ENCODE measurements around the gene ZNF462. TPM values are rescaled to one million over a fixed set of nuclear protein-coding genes. Genes with fewer than 3 reads are reported as not detected.

Gene ZNF462
- total RNA-seq, 2 experiments from 2014 or later, result 1.1 to 1.3 TPM

GRCh38 chr9:106920701-106921283 lies 57.8 kb downstream of the ZNF462 start:
- CTCF ChIA-PET, result no interaction called here
- intact Hi-C loops (cut with DNase I, micrococcal nuclease), result no loop called here
- H3K4me1 Mint-ChIP-seq (ENCODE audit: low read depth), result peaks cover 27% of the 10 kb centered on the region
- no peaks in the 10 kb centered on the region for H3K36me3 Mint-ChIP-seq (ENCODE audit: low read depth)
- no peak for DNase-seq
- H3K27ac ChIP-seq (ENCODE audit: low read depth in 1 of 2, low read length in 2 of 2), result no peak overlapping the region
- H3K27ac Mint-ChIP-seq, result peak overlapping the region; percentile 76
- H3K4me3 Mint-ChIP-seq, result no peak overlapping the region
- no peaks in the 10 kb centered on the region for H3K27me3 ChIP-seq (ENCODE audit: control insufficient read depth in 1 of 2, insufficient read depth in 2 of 2, low read length in 2 of 2)
- H3K36me3 ChIP-seq (ENCODE audit: insufficient read depth, low read length), result no peaks in the 10 kb centered on the region
- H3K9me3 ChIP-seq (ENCODE audit: control insufficient read depth in 1 of 2, insufficient read depth in 1 of 2, low read length in 2 of 2), result peaks cover 0 to 8% of the 10 kb centered on the region in 2 experiments
- POLR2A ChIA-PET, result no interaction called here
- H3K27me3 Mint-ChIP-seq, result no peaks in the 10 kb centered on the region
- no peaks in the 10 kb centered on the region for H3K4me1 ChIP-seq (ENCODE audit: insufficient read depth, low read length)
- H3K4me3 ChIP-seq (ENCODE audit: low read length), result no peak overlapping the region
- no peak for TF ChIP-seq CTCF (IDR thresholded peaks at IDR 0.05)
- ATAC-seq (ENCODE audit: poor library complexity), result no peak
- peaks cover 7% of the 10 kb centered on the region for H3K9me3 Mint-ChIP-seq

- H3K4me3 Mint-ChIP-seq, result peak overlapping the region; percentile 27
- CTCF ChIA-PET, result no interaction called here
- intact Hi-C loops (cut with DNase I, micrococcal nuclease), result no loop called here
Observed at GRCh38 chr9:106921341-106921899, 58.5 kb downstream of the ZNF462 start.

GRCh38 chr9:106922026-106922425 lies 59.1 kb downstream of the ZNF462 start:
- no peak overlapping the region for H3K4me3 Mint-ChIP-seq
- peaks cover 0 to 12% of the 10 kb centered on the region in 2 experiments for H3K9me3 ChIP-seq (ENCODE audit: control insufficient read depth in 1 of 2, insufficient read depth in 1 of 2, low read length in 2 of 2)
- DNase-seq (no peak), ATAC-seq (ENCODE audit: poor library complexity) (no peak)
- no peaks in the 10 kb centered on the region for H3K36me3 ChIP-seq (ENCODE audit: insufficient read depth, low read length)
- POLR2A ChIA-PET, result interaction anchor here (2.1 kb wide), 1 partner anchor 10 kb away, joined by 5 read pairs; no protein-coding TSS in a partner anchor
- no peaks in the 10 kb centered on the region for H3K4me1 ChIP-seq (ENCODE audit: insufficient read depth, low read length)
- intact Hi-C loops (cut with DNase I, micrococcal nuclease), result no loop called here
- no peak overlapping the region for H3K27ac ChIP-seq (ENCODE audit: low read depth in 1 of 2, low read length in 2 of 2)
- H3K27me3 Mint-ChIP-seq, result no peaks in the 10 kb centered on the region
- TF ChIP-seq CTCF (IDR thresholded peaks at IDR 0.05), result no peak
- no peak overlapping the region for H3K4me3 ChIP-seq (ENCODE audit: low read length)
- no peaks in the 10 kb centered on the region for H3K36me3 Mint-ChIP-seq (ENCODE audit: low read depth)
- CTCF ChIA-PET, result no interaction called here
- no peaks in the 10 kb centered on the region for H3K27me3 ChIP-seq (ENCODE audit: control insufficient read depth in 1 of 2, insufficient read depth in 2 of 2, low read length in 2 of 2)
- H3K9me3 Mint-ChIP-seq, result peaks cover 10% of the 10 kb centered on the region
- peaks cover 24% of the 10 kb centered on the region for H3K4me1 Mint-ChIP-seq (ENCODE audit: low read depth)
- H3K27ac Mint-ChIP-seq, result no peak overlapping the region

More at GRCh38 chr9:106921341-106921899, 58.5 kb downstream of the ZNF462 start:
- no peak for TF ChIP-seq CTCF (IDR thresholded peaks at IDR 0.05)
- DNase-seq (peak in 4 of 14 experiments; percentile 32 to 59 (median 45)), ATAC-seq (ENCODE audit: poor library complexity) (peak; percentile 94)
- POLR2A ChIA-PET, result interaction anchor here (2.1 kb wide), 1 partner anchor 11 kb away, joined by 5 read pairs; no protein-coding TSS in a partner anchor
- H3K27me3 Mint-ChIP-seq, result no peaks in the 10 kb centered on the region
- peaks cover 0 to 8% of the 10 kb centered on the region in 2 experiments for H3K9me3 ChIP-seq (ENCODE audit: control insufficient read depth in 1 of 2, insufficient read depth in 1 of 2, low read length in 2 of 2)
- H3K36me3 Mint-ChIP-seq (ENCODE audit: low read depth), result no peaks in the 10 kb centered on the region
- peaks cover 27% of the 10 kb centered on the region for H3K4me1 Mint-ChIP-seq (ENCODE audit: low read depth)
- peaks cover 10% of the 10 kb centered on the region for H3K9me3 Mint-ChIP-seq
- no peaks in the 10 kb centered on the region for H3K4me1 ChIP-seq (ENCODE audit: insufficient read depth, low read length)
- no peaks in the 10 kb centered on the region for H3K36me3 ChIP-seq (ENCODE audit: insufficient read depth, low read length)
- H3K27ac ChIP-seq (ENCODE audit: low read depth in 1 of 2, low read length in 2 of 2), result no peak overlapping the region
- H3K27ac Mint-ChIP-seq, result peak overlapping the region; percentile 76
- H3K4me3 ChIP-seq (ENCODE audit: low read length), result no peak overlapping the region
- H3K27me3 ChIP-seq (ENCODE audit: control insufficient read depth in 1 of 2, insufficient read depth in 2 of 2, low read length in 2 of 2), result no peaks in the 10 kb centered on the region
